HG02571 (cell line): ENCODE measurements around the gene IFI35.
"Not testable (repeated sequence)": the region's sequence is repeated elsewhere in the genome, so short reads cannot be mapped to it uniquely, and the experiment has no call there.

ENCODE experiments used
- ATAC-seq: cut with Tn5 transposase; IDR thresholded peaks from one replicate; pipeline ENCODE4 v1.9.1; 2021; ENCODE audit warnings: mild to moderate bottlenecking, moderate library complexity; ENCODE audit not compliant: unreplicated experiment

IFI35 gene

DNA sequence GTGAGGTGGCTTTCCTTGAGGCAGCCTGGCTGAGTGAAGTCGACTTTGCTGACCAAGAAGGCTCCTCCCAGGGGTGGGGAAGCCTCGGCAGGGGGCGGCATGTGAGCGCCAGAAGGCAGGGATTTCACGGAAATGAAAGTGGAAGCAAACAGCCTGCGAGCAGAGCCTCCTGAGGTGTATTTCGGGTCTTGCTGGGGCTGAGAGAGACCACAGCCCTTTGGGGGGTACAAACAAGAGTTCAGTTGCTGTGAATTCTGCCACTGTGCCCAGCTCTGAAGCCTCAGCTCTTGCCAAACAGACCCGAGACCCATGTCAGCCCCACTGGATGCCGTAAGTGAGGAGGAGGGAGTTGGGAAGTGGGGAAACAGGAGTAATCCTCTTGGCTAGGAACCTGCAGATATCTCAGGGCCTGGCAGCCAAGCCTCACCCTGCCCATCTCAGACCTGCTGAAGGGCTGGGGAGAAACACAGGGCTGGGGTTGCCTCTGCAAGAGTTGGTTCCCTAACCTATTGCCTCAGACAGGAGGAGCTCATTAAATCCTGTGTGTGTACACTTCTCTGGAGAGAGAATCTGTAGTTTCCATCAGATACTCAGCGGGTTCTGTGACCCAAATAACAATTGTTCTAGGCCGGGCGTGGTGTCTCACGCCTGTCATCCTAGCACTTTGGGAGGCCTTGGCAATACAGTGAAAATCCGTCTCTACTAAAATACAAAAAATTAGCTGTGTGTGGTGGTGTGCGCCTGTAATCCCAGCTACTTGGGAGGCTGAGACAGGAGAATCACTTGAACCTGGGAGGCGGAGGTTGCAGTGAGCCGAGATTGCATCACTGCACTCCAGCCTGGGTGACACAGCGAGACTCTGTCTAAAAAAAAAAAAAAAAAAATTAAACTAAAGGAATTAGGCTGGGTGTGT lies at the start of gene IFI35:
Gene IFI35 (plus strand): TSS at position 146 of the 913 bp plus-strand sequence. CDS start 164 bp downstream, at position 310.
- peak; percentile 76 for ATAC-seq

DNA sequence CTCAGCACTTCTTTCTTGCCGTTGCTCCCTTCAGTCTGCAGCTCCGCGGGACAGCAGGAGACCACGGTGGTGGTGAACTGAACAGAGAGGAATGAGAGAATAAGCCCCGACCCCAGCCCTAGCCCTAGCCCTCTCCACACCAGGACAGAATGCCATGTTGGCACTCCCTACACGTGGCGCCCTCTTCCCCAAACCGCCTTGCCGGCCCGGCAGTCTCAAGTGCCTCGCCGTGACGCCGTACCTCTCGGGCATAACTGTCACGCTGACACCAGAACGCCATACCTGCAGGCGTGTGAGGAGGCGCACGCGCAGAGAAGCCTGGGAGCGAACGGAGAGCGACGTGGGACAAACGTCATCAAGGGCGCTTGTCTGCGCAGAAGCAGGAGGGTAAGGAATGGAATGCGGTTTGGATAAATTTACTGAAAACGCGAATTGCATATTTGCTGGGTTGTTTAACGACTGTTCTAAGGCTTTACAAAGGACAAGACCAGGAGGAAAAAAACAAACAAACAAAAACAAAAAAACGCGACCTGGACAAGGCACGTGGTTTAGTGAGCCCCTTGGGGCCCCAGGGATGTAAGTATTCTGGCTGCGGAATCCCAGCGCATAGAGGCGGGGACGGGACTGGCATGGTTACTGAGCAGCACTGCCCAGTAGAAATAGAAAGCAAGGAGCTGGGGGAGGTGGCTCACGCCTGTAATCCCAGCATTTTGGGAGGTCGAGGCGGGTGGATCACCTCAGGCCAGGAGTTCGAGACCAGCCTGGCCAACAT lies 42.2 kb upstream of the IFI35 start, which contains the start of gene AARSD1:
Gene AARSD1 (minus strand): TSS at position 294 of the 772 bp plus-strand sequence. CDS start 14 bp downstream, at position 280.
- peak; percentile 76 for ATAC-seq

DNA sequence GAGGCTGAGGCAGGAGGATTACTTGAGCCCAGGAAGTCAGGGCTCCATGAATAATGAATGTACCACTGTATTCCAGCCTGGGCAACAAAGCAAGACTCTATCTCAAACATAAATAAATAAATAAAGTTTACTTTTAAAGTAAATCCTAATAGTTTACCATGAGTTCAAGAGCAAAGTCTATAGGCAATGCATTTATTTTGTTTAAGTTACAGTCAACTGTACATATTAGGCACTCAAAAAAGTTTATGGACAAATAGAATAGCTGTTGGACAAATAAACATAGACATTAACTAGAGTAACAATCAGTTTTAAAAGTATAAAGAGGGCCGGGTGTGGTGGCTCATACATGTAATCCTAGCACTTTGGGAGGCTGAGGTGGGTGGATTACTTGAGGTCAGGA lies 38.7 kb upstream of the IFI35 start:
- ATAC-seq = no peak

DNA sequence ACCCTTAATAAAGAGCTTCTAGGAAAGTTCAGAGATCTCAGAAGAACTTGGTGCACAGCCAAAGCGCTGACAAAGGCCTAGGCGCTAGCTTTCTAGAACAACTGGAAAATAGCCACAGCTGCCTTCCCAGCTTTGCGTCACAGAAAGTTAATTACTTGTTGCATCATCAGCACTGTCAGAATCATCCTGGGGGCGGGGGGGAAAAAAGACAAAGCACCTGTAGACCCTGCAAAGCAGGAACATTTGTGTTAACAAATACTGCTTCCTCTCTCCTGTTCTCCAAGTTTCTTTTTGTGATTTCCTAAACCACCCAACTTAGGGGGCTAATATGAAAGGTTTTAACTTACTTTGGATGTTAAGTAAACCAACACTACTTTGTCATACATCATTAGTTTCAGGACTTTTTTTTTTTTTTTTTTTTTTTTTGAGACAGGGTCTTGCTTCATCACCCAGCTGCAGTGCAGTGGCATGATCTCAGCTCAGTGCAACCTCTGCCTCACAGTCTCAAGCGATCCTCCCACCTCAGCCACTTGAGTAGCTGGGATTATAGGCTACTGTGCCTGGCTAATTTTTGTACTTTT lies 37.5 kb upstream of the IFI35 start:
- ATAC-seq = no peak

DNA sequence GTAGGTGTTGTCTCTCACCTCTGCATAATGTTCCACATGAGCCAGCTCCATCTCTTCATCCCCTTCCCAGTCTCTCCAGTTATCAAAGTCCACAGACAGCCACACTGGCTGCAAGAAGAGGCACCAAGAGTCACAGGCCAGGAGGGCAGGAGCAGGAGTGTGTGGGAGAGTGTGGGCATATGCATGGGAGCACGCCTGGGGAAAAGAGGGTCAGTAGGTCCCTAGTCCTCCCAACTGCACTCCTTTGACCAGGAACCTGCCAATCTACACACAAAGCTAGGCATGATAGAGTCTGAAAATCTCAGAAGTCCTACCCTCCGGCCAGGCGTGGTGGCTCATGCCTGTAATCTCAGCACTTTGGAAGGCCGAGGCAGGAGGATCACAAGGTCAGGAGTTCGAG lies 35.0 kb upstream of the IFI35 start:
- ATAC-seq = no peak

DNA sequence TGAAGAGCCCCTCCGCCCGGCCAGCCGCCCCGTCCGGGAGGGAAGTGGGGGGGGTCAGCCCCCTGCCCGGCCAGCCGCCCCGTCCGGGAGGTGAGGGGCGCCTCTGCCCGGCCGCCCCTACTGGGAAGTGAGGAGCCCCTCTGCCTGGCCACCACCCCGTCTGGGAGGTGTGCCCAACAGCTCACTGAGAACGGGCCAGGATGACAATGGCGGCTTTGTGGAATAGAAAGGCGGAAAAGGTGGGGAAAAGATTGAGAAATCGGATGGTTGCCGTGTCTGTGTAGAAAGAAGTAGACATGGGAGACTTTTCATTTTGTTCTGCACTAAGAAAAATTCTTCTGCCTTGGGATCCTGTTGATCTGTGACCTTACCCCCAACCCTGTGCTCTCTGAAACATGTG lies 33.3 kb upstream of the IFI35 start:
- ATAC-seq = not testable (repeated sequence)

DNA sequence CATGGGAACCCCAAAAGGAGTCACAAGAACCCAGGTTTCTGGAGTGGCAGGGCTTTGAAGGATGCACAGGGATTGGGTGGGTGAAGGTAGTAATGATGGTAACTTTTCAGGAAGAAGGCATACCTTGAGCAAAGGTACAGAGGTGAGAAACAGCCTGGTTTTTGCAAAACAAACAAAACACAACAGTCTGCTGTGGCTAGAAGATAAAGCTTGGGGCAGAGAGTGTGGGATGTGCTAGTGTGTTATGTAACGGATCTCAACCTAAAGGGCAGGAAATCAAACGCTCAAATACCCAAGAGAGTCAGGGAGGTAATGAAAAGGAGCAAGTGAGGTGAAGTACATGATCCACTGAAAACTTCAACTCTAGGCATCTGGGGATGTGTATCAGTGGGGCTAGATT lies 31.3 kb upstream of the IFI35 start:
- no peak for ATAC-seq

DNA sequence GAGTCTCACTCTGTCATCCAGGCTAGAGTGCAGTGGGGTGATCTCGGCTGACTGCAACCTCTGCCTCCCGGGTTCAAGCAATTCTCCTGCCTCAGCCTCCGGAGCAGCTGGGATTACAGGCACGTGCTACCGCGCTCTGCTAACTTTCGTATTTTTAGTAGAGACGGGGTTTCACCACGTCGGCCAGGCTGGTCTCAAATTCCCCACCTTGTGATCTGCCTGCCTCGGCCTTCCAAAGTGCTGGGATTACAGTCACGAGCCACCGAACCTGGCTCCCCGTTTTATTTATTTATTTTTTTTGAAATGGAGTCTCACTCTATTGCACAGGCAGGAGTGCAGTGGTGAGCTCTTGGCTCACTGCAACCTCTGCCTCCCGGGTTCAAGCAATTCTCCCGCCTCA lies 30.9 kb upstream of the IFI35 start:
- ATAC-seq = not testable (repeated sequence)

DNA sequence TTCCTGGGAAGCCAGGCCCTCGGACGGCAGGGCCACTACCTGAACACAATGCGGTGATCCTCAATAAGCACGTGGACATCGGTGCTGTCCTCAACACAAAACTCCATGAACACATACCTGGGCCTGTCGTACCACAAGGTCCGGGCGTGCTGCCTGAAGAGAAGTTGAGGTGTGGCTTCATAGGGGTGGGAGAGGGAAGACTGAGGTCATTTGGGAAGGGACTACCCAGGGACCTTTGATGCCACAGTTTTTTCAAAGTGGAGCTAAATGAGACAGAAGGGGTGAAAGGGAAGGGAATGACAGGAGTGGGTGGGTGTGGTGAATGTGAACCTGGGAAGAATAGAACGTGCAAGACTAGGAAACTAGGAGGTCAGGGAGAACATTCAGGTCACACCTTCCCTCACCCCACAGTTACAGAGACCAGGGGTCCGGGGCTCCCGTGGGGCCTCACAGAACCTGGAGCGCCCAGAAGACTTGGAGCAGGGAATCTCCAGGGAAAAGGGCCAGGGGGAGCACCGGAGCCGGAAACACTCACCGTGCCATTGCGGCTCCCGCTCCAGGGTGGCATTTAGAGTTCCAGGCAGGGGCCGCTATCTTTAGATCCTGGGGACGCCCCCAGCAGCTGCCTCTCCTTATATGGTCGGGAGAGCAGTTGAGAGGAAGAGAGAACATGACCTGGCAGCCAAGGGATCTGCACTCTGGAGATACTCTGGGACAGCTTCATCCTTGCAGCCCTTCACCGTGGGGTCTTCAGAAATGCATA lies 26.9 kb upstream of the IFI35 start, which contains the start of gene PTGES3L:
Gene PTGES3L (minus strand): TSS at position 570 of the 763 bp plus-strand sequence. CDS start 27 bp downstream, at position 543.
- ATAC-seq = no peak

DNA sequence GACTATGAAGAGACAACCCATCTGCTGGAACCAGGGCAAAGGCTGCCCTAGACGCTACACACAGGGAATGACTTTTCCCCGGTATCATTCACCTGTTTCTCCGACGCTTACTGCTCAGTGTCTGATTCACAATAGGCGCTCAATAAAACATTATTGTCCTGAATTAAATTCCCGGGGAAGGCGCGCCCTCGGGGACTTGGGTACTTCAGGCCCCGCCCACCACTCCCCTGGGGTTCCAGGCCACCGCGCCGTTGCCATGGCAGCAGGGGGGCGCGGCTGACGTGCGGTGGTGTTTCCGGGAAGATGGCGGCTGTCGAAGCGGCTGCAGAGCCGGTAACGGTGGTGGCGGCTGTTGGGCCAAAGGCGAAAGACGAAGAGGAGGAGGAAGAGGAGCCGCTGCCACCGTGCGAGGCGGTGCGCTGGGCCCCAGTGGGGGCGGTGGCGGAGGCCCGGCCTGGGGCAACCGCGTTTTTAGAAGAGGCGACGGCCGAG lies 26.3 kb upstream of the IFI35 start, which contains the start of gene RUNDC1:
Gene RUNDC1 (plus strand): TSS at position 292 of the 492 bp plus-strand sequence. CDS start 12 bp downstream, at position 304.
- ATAC-seq = peak; percentile 62

DNA sequence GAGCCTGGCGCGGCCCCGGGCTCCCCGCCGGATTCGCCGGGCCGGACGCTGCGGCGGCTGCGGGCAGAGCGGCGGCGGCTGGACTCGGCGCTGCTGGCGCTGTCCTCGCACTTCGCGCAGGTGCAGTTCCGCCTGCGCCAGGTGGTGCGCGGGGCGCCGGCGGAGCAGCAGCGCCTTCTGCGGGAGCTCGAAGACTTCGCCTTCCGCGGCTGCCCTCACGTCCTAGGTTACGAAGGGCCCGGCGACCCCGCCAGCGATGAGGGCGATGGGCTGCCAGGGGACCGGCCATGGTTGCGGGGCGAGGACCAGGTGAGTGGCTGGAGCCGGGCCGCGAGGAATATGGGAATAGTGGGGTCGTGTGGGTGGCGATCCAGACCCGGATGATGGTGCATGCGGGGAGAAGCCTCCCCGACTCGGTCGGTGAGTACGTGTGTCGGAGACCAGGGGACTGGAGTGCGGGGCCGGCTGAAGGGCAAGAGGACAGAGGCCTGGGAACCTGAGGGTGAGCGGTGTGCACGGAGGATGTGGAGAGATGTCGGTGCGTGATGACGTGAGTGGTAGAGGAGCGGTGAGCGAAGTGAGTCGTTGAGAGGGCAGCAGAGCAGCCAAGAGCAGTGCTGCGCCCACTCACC lies 25.7 kb upstream of the IFI35 start:
- peak; percentile 39 for ATAC-seq

DNA sequence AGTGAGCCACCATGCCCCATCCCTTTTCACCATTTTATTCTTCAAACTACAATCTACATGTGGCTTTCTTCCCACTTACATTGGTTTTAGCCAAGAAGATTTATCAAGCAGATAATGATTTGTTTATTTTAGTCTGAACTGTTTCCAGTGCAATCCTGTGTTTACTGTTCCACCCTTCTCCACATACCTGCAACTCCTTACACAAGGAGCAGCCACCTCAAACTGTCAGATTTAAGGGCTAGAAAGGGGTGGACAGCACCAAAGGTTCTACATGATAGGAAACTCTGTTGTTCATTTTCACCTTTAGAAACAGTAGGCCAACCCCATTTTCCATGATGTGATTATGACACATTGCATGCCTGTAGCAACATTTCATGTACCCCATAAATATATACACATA lies 24.3 kb upstream of the IFI35 start:
- no peak for ATAC-seq

DNA sequence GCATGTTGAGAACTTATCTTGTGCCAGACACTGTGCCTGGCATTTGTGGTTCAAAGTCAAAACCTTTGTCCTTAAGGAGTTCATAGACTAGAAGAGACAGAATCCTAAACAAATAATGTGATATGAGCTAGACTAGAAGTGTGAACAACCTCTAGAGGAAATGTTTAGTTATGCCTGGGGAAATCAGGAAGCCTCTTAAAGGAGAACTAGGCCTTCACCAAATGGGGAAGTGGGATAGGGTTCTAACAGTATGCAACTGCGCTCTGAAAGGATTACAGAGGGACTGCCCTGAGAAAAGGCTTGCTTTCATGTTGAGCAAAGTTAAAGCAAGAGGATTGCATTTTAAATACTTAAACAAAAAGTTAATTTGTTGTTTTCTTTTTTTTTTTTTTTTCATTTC lies 21.4 kb upstream of the IFI35 start:
- no peak for ATAC-seq

DNA sequence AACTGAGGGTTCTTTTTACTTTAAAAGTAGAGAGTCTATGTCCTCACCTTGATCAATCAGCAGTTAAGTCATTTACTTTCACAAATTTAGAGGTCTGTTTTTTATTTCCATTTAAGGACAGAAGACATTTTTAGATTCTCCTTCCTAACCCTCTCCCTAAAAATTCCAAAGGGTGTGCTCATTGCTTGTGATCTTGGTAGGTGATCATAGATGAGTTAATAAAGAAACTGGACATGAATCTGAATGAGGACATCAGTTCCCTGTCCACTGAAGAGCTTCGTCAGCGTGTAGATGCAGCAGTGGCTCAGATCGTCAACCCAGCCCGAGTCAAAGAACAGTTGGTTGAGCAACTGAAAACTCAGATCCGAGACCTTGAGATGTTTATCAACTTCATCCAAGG lies 17.4 kb upstream of the IFI35 start:
- ATAC-seq = no peak

DNA sequence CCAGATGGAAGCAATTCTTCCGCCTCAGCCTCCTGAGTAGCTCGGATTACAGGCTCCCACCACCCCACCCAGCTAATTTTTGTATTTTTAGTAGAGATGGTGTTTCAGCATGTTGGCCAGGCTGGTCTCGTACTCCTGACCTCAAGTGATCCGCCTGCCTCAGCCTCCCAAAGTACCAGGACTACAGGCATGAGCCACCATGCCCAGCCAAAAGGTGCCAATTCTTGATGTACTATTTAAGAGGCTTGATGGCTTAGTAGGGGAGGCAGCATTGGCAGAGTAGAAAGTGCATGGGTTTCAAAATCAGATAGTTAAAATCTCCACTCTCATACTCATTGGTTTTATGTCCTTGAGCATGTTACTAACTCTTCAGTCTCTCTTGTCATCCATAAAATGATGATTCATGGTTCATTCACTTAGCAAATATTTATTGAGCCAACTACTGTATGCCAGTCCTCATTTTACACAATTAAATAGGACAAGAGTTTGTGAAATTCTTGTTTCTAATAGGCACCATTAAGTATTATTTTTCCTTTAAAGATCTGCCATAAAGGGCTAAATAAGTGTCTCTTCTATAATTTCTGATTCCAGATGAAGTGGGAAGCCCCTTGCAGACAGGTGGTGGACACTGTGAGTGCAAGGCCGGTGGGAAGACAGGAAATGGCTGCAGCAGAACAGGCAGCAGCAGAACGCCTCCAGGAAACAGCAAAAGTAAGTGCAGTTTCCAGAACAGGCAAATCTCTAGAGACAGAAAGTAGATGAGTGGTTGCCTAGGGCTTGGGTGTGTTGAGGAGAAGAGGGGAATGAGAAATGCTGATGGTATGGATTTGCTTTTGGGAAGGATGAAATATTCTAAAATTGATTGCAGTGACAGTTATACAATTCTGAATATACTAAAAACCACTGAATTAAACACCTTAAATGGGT lies 16.6 kb upstream of the IFI35 start:
- no peak for ATAC-seq

DNA sequence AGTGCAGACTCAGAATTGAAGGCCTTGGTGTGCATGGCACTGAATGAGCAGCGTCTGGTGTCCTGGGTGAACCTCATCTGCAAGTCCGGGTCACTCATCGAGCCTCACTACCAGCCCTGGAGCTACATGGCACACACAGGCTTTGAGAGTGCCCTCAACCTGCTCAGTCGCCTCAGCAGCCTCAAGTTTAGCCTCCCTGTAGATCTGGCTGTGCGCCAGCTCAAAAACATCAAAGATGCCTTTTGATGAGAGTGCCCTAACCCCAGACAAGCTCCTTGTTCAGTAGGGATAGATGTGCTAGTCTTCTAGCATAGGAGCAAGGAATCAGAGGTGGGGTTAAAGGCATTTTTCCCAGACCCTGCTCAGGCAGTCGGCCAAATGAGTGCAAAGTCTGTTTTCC lies 15.1 kb upstream of the IFI35 start:
- ATAC-seq = no peak

DNA sequence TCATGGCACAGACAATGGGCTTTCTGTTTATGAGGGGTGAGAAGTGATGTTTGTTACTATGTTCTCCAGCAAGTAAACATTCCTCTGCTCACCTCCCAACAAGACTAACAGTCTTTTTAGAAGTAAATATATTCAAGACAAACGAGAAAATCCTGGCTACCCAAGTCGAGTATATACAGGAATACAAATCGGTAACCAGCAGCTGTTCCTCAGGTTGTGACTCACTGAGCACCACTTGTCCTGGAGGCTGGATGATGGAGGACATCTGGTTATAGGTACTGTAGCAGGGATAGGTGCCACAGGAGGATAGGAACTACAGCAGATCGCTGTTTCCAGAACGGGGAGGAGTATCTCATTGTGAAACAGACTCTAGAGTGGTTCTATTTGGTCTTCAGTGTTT lies 13.7 kb upstream of the IFI35 start:
- ATAC-seq = no peak

DNA sequence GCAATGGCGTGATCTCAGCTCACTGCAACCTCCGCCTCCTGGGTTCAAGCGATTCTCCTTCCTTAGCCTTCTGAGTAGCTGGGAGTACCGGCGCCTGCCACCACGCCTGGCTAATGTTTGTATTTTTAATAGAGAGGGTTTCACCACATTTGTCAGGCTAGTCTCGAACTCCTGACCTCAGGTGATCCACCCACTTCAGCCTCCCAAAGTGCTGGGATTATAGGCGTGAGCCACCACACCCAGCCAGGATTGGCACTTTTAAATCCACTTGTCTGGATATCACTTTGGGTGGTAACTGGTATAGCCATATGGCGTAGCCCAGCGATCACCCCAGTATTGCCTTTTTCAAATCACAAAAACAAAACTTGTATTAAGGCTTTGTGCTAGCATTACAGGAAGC lies 12.7 kb upstream of the IFI35 start:
- not testable (repeated sequence) for ATAC-seq
